Suprapubic skin (tissue), 4 donors: Measurements from ENCODE around the gene TSPAN32. TPM values are rescaled to one million over a fixed set of nuclear protein-coding genes. Genes with fewer than 3 reads are reported as not detected.

Experiments
- DNase-seq, 2 donors: peaks; one replicate each; pipeline ENCODE4 v3.0.0-alpha.2; 2019; ENCODE audit warnings: low spot score in 2 of 2
- H3K27ac ChIP-seq: fragments of 200-600 bp; sonication (generic); one replicate; pipeline ENCODE4 v1.5.1; 2019
- H3K27me3 ChIP-seq: fragments of 200-600 bp; sonication (generic); one replicate; pipeline ENCODE4 v1.5.1; 2019
- H3K36me3 ChIP-seq: fragments of 200-600 bp; sonication (generic); one replicate; pipeline ENCODE4 v1.5.1; 2019
- H3K4me1 ChIP-seq: fragments of 200-600 bp; sonication (generic); one replicate; pipeline ENCODE4 v1.5.1; 2019
- H3K4me3 ChIP-seq: fragments of 200-600 bp; sonication (generic); one replicate; pipeline ENCODE4 v1.5.1; 2019; ENCODE audit warnings: mild to moderate bottlenecking
- H3K9me3 ChIP-seq: fragments of 200-600 bp; sonication (generic); one replicate; pipeline ENCODE4 v1.5.1; 2019
- CTCF ChIP-seq, 2 donors: fragments of 200-600 bp in 1 of 2; fragments of 450-650 bp in 1 of 2; sonication (generic) in 1 of 2; IDR thresholded peaks; one replicate each; pipeline ENCODE4 v1.5.1; 2016 to 2019; ENCODE audit warnings: antibody characterized with exemption in 2 of 2, mild to moderate bottlenecking in 1 of 2, moderate library complexity in 1 of 2
- EP300 ChIP-seq: sonication (generic); formaldehyde crosslinking; IDR thresholded peaks from one replicate; pipeline ENCODE4 v1.6.1; 2017; ENCODE audit warnings: antibody characterized with exemption
- POLR2A ChIP-seq, 2 donors: fragments of 450-650 bp; IDR thresholded peaks; one replicate each; pipeline ENCODE4 v1.6.1; 2017; ENCODE audit warnings: antibody characterized with exemption in 2 of 2, mild to moderate bottlenecking in 2 of 2, moderate library complexity in 2 of 2
- POLR2AphosphoS5 ChIP-seq, 3 donors: sonication (generic); formaldehyde crosslinking; IDR thresholded peaks; one replicate each; pipeline ENCODE4 v1.6.1; 2017; ENCODE audit warnings: antibody characterized with exemption in 3 of 3
- WGBS: methylation state at CpG from one replicate; pipeline ENCODE4 v1.1.5; 2018; 5-methylcytosine and 5-hydroxymethylcytosine counted together
- total RNA-seq, 4 donors: library from RNA; depleted of rRNA; stranded (reverse); fragments of >200 nt; gene quantifications; one replicate each; pipeline ENCODE4 v1.1.0, GENCODE V29; 2016

TSPAN32 gene
- total RNA-seq, 4 donors from 2014 or later = 0.26 to 4.3 TPM; not detected in 2

- no peaks in the 10 kb centered on the region for H3K36me3 ChIP-seq
- no peaks in the 10 kb centered on the region for H3K4me1 ChIP-seq
- no peak overlapping the region for H3K27ac ChIP-seq
- H3K9me3 ChIP-seq = no peaks in the 10 kb centered on the region
- WGBS = 87% methylated on average over 14 of the region's 16 CpGs
- no peak for TF ChIP-seq CTCF (IDR thresholded peaks at IDR 0.05)
- TF ChIP-seq POLR2AphosphoS5 (IDR thresholded peaks at IDR 0.05) = no peak
- TF ChIP-seq POLR2A (IDR thresholded peaks at IDR 0.05) = no peak
- no peak for TF ChIP-seq EP300
- DNase-seq = no peak
- H3K27me3 ChIP-seq = no peaks in the 10 kb centered on the region
- no peak overlapping the region for H3K4me3 ChIP-seq
These were observed 63.9 kb downstream of the TSPAN32 start for GRCh38 chr11:2365571-2366210.

GRCh38 chr11:2366276-2366675 is 64.5 kb downstream of the TSPAN32 start:
- 60% methylated on average over 7 of the region's 11 CpGs for WGBS
- Histone ChIP-seq H3K27me3 (no peaks in the 10 kb centered on the region), H3K27ac (no peak overlapping the region), H3K4me3 (no peak overlapping the region), H3K36me3 (no peaks in the 10 kb centered on the region), H3K4me1 (no peaks in the 10 kb centered on the region), H3K9me3 (no peaks in the 10 kb centered on the region)
- no peak for TF ChIP-seq CTCF (IDR thresholded peaks at IDR 0.05)
- no peak for TF ChIP-seq POLR2A (IDR thresholded peaks at IDR 0.05)
- no peak for TF ChIP-seq EP300
- no peak for TF ChIP-seq POLR2AphosphoS5 (IDR thresholded peaks at IDR 0.05)
- no peak for DNase-seq

DNA sequence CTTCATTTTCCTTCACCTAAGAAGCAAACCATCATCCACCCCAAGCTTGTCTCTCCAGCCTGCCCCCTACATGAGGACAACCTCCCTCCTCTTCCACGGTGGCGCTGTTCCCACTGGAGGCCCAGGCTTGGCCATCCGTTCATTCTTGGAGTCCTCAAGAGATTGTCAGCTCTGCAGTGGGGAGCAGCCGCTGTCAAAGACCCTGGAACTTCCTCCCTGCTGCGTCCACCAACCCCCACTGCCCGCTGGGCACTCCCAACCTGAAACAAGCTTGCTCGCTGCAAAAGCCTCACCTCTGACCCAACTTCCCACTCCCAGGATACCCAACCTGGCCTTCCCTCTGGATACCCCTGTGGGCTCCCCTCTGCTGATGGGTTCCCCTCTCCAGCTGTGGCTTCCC is 64.9 kb downstream of the TSPAN32 start:
- Histone ChIP-seq H3K27ac (no peak overlapping the region), H3K4me3 (no peak overlapping the region), H3K9me3 (no peaks in the 10 kb centered on the region), H3K4me1 (no peaks in the 10 kb centered on the region), H3K36me3 (no peaks in the 10 kb centered on the region), H3K27me3 (no peaks in the 10 kb centered on the region)
- WGBS = 74% methylated on average over 7 of the region's 7 CpGs
- no peak for TF ChIP-seq CTCF (IDR thresholded peaks at IDR 0.05)
- TF ChIP-seq EP300 = no peak
- TF ChIP-seq POLR2AphosphoS5 (IDR thresholded peaks at IDR 0.05) = no peak
- TF ChIP-seq POLR2A (IDR thresholded peaks at IDR 0.05) = no peak
- no peak for DNase-seq

GRCh38 chr11:2367266-2368160 is 65.7 kb downstream of the TSPAN32 start:
- Histone ChIP-seq H3K9me3 (no peaks in the 10 kb centered on the region), H3K27ac (no peak overlapping the region), H3K4me1 (no peaks in the 10 kb centered on the region), H3K36me3 (no peaks in the 10 kb centered on the region), H3K4me3 (no peak overlapping the region), H3K27me3 (no peaks in the 10 kb centered on the region)
- TF ChIP-seq POLR2A (IDR thresholded peaks at IDR 0.05) (no peak), POLR2AphosphoS5 (IDR thresholded peaks at IDR 0.05) (no peak), EP300 (no peak), CTCF (IDR thresholded peaks at IDR 0.05) (no peak)
- no peak for DNase-seq
- 92% methylated on average over 11 of the region's 17 CpGs for WGBS

Other genes starting within 250 kb of the TSPAN32 start
- 1 to 10 TPM; 3.2 to 9.7 (median 5.6) TPM for gene IGF2, start 162.6 kb upstream of the TSPAN32 start, total RNA-seq
- not detected for gene INS, start 140.8 kb upstream of the TSPAN32 start, total RNA-seq
- gene TH, start 130.2 kb upstream of the TSPAN32 start, total RNA-seq = 1 to 10 TPM in 1 of 4 donors, under 1 TPM in 1, not detected in 2; 0.34 to 1.0 TPM
- gene ASCL2, start 31.4 kb upstream of the TSPAN32 start, total RNA-seq = 10 to 100 TPM; 11.4 to 18.0 (median 15.9) TPM
- 1 to 10 TPM in 2 of 4 donors, not detected in 2; 1.2 to 2.5 TPM for gene C11orf21, start 95 bp upstream of the TSPAN32 start, total RNA-seq
- 100 to 1,000 TPM; 234 to 340 (median 277) TPM for gene CD81, start 75.3 kb downstream of the TSPAN32 start, total RNA-seq
- gene TSSC4, start 98.7 kb downstream of the TSPAN32 start, total RNA-seq = 10 to 100 TPM; 25.7 to 60.9 (median 51.4) TPM
- under 1 TPM in 1 of 4 donors, not detected in 3; 0.29 TPM for gene TRPM5, start 142.5 kb downstream of the TSPAN32 start, total RNA-seq
- gene KCNQ1, start 143.0 kb downstream of the TSPAN32 start, total RNA-seq = 1 to 10 TPM in 2 of 4 donors, under 1 TPM in 2; 0.89 to 2.2 (median 1.3) TPM